Measurements from ENCODE around the gene RNGTT.
"Not testable (repeated sequence)": the region's sequence is repeated elsewhere in the genome, so short reads cannot be mapped to it uniquely, and the experiment has no call there.

The RNGTT gene

DNA sequence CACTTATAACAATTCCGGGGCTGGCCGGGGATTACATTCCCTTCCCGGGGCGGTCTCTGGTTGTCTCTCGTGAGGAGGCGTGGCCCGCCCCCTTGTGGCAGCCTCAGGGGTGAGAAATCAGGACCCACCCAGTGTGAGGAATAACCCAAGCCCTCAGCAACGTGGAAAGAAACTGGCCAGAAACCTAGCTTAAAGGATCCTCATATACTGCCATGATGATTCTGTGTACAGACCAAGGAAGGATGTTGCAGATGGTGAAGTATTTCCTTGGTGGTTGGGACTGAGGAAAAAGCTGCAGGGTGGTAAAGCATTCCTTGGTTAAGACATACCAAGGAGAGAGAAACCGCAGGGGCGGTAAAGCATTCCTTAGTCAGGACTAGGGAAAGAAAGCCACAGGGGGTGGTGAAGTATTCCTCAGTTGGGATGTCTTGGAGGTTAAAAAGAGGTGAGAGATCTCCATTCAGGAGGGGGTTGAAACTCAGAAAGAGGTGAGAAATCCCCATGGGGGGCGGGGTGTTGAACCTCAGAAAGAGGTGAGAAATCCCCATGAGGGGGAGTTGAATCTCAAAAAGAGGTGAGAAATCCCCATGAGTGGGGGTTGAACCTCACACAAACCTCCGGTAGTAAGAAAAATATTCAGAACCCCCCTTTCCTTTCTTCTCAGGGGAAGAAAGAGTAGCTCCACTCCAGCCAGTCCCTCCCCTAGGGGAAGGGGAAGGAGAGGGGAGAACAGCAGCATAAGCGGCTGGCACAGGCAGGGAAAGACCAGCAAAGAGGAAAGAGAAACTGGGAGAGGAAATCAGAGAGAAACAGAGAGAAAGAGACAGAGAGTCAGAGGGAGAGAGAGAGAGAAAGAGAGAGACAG, 238.1 kb downstream of the RNGTT start:
- no peak for DNase-seq (ENCODE audit: low read depth, low spot score)

DNA sequence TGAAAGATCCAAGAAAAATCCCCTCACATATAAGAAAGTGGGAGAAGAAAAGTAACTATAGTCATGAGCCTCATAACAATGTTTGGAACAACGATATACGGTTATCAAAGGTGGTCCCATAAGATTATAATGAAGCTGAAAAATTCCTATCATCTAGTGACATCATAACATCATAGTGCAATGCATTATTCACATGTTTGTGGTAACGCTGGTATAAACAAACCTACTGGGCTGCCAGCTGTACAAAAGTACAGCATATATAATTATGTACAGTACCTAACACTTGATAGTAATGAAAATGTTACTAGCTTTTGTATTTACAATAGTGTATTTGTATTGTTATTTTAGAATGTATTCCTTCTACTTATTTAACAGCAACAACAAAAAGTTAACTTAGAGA, 240.7 kb downstream of the RNGTT start:
- DNase-seq (ENCODE audit: low read depth, low spot score) = no peak

DNA sequence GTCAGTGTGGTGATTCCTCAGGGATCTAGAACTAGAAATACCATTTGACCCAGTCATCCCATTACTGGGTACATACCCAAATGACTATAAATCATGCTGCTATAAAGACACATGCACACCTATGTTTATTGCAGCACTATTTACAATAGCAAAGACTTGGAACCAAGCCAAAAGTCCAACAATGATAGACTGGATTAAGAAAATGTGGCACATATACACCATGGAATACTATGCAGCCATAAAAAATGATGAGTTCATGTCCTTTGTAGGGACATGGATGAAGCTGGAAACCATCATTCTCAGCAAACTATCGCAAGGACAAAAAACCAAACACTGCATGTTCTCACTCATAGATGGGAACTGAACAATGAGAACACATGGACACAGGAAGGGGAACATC, 247.0 kb downstream of the RNGTT start:
- not testable (repeated sequence) for DNase-seq (ENCODE audit: low read depth, low spot score)

DNA sequence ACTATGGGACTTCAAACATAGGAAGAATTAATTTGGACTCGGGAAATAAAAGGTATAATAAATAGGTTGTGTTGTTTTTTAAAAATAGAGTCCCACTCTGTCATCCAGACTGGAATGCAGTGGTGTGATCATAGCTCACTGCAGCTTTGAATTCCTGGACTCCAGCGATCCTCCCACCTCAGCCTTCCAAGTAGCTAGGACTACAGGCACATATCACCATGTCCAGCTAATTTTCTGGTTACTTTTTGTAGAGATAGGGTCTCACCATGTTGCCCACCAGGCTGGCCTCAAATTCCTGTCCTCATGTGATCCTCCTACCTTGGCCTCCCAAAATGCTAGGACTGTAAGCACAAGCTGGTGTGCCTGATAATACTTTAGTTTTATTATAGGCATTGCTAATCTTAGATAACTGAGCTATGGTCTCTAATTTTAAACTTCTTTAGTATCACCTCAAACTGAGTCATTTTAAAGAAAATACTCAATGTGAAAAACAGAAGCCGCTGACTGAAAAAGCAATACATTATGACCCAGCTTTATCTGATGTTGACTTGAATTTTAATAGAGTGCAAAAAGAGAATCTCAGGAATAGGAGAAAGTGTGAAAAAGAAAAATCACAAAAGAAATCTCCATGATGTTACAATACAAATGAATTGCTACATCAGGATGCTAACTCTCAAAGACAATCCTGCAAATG, 251.0 kb downstream of the RNGTT start:
- no peak for DNase-seq (ENCODE audit: low read depth, low spot score)

DNA sequence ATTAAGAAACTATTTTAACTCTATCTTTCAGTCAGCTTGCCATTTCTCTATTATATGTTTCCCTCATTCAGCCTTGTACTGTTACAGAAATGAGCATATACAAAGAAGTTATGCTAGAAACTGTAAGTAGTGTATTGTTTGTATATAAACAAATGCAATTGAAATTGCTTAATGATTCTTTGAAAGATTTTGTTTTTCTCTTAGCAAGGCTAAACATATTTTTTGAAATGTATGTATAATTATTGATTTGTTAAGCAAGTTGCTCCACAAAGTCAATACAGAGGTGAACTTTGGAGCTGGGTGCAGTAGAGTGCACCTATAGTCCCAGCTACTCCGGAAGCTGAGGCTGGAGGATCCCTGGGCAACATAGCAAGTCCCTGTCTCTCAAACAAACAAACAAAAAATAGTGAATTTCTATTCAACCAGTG, 253.6 kb downstream of the RNGTT start:
- no peak for DNase-seq (ENCODE audit: low read depth, low spot score)

DNA sequence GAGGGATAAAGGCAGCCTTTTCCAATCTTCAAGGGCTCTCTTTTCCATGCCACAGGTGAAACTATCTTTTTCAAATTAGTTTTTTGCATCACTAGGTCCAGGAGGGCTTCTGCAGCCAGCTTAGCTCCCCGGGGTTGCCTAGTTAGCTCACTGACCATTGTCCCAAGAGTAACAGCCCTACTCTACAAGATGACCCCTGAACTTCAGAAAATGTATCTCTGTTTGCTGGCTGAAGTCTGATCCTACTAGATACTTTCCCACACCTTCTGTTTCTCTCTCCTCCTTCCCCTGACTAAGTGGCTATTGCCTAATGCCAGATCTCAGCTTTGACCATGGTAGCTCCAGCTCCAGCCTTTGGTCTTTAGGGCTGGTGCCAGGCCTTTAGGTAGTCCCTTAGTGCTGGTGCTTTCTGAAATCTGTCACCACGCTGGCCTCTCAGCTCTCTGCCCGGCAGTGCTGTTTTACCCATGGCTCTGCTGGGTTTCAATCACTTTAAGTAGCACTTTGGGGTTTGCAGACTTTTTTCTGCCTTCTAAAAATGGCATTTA, 255.1 kb downstream of the RNGTT start:
- no peak for DNase-seq (ENCODE audit: low read depth, low spot score)

DNA sequence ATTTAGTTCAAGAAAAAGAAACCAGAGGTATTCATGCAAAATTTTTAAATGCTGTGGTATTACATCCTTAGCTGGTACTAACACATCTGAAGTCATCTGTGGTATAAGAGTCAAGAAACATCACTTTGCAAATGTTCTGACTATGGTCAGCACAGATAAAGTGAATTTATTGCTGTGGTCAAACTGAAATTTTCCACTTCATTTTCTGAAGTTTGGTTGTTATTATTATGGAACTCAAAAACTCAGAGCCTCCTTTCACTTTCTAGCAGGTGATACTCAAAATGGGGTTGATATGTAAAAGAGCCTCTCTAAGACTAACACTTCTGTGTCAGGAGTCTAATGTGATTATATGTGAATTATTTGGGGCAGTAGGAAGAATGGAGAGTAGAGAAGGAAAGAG, 257.8 kb downstream of the RNGTT start:
- DNase-seq (ENCODE audit: low read depth, low spot score) = no peak

DNA sequence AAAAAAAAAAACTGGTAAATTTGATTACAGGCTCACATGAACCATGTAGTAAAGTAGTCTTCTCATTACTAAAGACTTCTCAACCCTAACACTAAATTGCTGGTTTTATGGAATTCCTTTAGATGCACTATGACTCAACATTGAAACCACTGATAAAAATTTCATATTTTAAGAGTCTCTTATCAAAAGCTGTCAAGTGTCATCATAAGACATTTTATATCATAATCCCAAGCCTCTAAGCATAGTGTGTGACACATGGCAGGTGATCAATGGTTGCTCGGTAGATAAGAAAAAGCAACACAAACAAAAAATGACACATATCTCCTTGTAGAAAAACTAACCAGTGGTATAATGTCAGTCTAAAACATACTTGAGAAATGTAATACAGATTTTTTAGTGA, 258.4 kb downstream of the RNGTT start:
- no peak for DNase-seq (ENCODE audit: low read depth, low spot score)

DNA sequence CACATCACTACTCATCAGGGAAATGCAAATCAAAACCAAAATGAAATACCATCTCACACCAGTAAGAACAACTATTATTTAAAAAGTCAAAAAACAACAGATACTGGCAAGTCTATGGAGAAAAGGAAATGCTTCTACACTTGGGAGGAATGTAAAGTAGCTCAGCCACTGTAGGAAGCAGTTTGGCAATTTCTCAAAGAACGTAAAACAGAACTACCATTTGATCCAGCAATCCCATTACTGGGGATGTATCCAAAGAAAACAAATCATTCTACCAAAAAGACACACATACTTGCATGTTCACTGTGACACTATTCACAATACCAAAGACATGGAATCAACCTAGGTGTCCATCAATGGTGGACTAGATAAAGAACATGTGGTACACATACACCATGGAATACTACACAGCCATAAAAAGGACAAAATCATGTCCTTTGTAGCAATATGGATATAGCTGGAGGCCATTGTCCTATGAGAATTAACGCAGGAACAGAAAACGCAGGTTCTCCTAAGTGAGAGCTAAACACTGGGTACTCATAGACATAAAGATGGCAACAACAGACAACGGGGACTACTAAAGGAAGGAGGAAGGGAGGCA, 260.4 kb downstream of the RNGTT start:
- DNase-seq (ENCODE audit: low read depth, low spot score) = no peak

DNA sequence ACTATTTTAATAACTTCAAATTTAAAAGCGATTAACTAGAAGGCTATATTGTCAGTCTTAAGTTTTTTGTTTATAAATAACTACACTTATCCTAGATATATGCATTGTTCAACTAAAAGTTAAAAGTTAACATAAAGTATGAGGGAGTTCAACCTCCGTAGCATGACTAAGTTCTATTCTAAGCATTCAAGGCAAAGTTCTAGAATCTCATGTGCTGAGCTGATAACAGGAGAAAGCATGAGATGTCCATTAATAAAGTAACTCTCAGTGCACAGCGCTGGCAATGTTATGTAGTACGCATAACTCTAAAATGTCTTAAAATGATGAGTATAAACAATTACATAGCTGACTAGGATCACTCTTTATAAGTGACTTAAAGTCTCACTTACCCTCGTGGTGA, 264.8 kb downstream of the RNGTT start:
- no peak for DNase-seq (ENCODE audit: low read depth, low spot score)

DNA sequence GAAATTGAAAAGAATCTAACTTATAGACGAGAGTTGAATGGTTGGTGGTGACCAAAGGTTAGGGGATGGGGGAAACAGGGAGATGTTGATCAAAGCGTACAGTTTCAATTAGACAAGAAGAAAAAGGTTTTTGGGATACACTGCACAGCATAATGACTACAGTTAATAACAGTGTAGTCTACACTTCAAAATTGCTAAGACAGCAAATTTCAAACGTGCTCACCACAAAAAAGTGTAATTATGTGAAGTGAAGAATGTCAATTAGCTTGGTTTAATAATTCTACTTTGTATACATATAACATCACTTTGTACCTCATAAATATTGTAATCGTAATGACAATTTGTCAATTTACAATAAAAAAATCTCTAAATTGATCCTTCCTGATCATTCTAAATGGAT, 267.5 kb downstream of the RNGTT start:
- no peak for DNase-seq (ENCODE audit: low read depth, low spot score)

DNA sequence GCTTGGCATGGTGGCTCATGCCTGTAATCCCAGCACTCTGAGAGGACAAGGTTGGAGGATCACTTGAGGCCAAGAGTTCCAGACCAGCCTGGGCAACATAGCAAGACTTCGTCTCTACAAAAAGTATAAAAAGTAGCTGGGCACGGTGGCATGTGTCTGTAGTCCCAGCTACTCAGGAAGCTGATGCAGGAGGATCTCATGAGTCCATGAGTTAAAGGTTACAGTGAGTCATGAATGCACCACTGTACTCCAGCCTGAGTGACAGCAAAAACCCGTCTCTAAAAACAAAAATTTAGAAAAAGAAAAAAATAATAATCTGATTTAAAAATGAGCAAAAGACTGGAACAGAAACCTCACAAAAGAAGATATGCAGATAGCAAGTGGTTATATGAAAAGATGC, 279.7 kb downstream of the RNGTT start:
- no peak for DNase-seq (ENCODE audit: low read depth, low spot score)

DNA sequence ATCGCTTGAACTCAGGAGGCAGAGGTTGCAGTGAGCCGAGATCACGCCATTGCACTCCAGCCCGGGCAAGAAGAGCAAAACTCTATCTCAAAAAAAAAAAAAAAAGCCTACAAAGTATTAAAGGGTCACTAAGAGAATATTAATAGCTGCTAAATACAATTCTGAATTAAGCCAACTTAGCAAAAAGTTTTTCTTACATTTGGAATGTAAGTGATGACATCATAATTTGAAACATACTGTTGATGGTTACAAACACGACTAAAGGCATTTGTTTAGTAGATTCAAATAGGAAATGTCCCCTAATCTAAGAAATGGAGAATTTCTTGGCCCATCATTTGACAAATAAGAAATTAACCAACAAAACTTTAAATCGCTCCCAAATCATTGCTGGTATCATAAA, 282.8 kb downstream of the RNGTT start:
- DNase-seq (ENCODE audit: low read depth, low spot score) = no peak

DNA sequence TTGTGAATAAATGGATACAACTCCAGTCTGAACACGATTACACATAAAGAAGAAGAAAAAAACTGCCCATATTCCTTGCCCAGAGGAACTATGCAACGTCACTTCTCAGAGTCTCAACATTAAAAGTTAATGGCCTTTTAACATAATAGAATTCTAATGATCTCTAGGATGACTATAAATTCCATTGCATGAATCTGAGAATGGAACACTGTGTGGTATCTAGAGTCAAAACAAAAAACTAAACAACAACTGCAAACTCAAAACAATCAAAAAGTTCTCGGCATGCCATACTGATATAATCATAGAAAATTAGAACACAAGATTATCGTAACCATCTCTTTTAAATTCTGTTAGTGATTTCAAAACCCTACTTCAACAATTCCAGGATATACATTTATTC, 283.6 kb downstream of the RNGTT start:
- DNase-seq (ENCODE audit: low read depth, low spot score) = no peak

DNA sequence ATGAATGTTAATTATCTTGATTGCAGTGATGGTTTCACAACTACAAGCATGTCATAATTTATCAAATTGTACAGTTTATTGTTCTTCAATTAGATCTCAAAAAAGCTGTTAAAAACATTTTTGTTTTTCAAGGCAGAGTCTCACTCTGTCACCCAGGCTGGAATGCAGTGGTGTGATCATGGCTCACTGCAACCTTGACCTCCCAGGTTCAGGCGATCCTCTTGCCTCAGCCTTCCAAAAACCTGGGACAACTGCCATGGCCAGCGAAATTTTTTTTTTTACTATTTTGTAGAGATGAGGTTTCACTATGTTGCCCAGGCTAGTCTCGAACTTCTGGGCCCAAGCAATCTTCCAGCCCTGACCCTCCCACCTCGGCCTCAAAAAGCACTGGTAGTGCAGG, 286.1 kb downstream of the RNGTT start:
- DNase-seq (ENCODE audit: low read depth, low spot score) = no peak

DNA sequence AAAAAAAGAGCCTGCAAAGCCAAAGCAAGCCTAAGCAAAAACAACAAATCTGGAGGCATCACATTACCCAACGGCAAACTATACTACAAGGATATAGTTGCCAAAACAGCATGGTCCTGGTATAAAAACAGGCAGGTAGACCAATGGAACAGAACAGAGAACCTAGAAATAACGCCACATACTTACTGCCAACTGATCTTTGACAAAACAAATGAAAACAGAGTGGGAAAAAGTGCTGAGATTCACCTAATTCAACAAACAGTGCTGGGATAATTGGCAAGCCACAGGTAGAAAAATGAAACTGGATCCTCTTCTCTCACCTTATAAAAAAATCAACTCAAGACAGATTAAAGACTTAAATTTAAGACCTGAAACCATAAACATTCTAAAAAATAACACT, 291.8 kb downstream of the RNGTT start:
- DNase-seq (ENCODE audit: low read depth, low spot score) = no peak

DNA sequence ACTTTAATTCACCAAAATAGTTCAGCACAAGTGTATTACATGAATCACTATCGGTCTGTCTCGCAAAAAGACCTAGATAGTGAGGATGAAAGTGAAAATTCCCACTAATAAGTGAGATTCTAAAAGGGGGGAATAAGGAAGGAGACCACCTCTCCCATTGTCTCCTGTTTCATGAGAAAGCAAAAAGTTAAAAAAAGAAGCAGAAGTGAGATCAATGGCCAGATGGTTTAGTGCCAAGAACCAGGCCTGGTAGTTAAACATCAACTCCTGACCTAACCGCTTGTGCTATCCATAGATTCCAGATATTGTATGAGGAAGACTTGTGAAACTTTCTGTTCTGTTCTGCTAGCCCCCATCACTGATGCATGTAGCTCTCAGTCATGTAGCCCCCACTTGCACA, 293.0 kb downstream of the RNGTT start:
- no peak for DNase-seq (ENCODE audit: low read depth, low spot score)

DNA sequence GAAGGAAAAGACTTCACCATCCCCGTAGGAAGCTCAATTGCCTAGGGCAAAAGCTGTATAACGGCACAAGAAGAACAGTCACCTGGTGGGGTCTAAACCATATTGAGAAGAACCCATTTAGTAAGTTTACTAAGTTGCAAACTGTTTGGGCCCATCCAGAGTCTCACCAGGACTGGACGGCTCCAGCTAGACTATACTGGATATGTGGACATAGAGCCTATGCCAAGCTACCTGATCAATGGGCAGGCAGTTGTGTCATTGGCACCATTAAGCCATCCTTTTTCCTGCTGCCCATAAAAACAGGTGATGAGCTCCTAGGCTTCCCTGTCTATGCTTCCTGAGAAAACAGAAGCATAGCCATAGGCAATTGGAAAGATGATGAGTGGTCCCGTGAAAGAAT, 293.9 kb downstream of the RNGTT start:
- DNase-seq (ENCODE audit: low read depth, low spot score) = no peak

DNA sequence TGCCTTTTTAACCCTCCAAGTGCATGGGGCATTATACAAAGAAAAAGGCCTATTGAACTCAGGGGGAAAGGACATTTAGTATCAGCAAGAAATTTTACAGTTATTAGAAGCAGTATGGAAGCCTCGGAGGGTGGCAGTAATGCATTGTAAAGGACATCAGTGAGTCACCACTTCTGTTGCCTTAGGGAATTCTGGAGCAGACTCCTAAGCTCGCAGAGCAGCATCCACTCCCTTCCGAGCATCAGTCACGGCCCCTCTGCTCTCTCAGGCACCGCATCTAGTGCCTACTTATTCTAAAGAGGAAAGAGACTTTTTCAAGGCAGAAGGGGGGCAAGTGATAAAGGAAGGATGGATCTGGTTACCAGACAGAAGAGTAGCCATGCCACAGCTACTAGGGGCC, 296.5 kb downstream of the RNGTT start:
- DNase-seq (ENCODE audit: low read depth, low spot score) = no peak

DNA sequence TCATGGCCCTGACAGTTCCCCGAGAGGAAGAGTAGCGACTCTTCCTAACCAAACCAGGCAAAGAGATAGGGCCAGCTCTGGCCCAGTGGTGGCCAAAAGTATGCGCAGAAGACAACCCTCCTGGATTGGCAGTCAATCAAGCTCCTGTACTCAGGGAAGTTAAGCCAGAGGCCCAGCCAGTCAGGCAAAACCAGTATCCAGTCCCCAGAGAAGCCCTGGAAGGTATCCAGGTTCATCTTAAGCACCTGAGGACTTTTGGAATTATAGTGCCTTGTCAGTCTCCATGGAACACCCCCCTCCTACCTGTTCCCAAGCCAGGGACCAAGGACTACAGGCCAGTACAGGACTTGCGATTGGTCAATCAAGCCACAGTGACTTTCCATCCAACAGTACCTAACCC, 298.3 kb downstream of the RNGTT start:
- no peak for DNase-seq (ENCODE audit: low read depth, low spot score)

DNA sequence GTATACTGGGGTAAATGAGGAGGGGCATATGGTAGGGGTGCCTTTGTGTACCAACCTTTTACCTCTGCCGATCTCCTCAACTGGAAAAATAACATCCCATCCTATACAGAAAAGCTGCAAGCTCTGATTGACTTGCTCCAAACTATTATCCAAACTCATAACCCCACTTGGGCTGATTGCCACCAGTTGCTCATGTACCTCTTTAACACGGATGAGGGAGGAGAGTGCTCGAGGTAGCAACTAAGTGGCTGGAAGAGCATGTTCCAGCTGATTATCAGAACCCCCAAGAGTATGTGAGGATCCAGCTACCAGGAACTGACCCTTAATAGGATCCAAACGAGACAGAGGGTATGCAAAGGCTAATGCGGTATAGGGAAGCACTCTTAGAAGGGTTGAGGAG, 299.6 kb downstream of the RNGTT start:
- DNase-seq (ENCODE audit: low read depth, low spot score) = no peak

DNA sequence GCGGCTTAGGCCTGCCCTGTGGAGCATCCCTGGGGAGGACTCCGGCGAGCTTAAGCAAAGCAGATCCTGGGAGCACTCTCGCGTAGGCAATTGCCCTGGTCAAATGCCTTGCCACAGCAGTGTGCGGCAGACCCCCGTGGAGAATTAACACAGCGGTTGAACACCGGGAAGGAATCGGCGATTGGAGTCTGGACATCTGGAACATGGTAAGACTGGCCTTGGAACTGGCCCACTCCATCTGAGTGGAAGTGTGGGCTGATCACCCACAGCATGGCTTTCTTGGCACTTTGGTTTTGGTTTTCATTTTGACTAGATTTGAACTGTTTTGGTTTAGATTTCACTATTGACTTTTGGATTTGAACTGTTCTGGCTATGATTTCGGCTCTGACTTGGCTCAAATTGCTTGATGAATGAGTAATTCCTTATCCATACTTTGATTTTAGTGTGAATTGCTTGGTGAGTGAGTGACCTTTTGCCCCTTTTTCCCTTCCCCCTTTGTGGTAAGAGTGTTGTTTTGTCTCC, 300.7 kb downstream of the RNGTT start:
- DNase-seq (ENCODE audit: low read depth, low spot score) = no peak
